ENCODE results near the gene COMMD1.

The COMMD1 gene

GRCh38 chr2:61924895-61925663, 19.6 kb downstream of the COMMD1 start:
- H3K4me3 ChIP-seq (ENCODE audit: control insufficient read depth, low read depth, low read length) = no peak overlapping the region
- TF ChIP-seq, protein P1, sequence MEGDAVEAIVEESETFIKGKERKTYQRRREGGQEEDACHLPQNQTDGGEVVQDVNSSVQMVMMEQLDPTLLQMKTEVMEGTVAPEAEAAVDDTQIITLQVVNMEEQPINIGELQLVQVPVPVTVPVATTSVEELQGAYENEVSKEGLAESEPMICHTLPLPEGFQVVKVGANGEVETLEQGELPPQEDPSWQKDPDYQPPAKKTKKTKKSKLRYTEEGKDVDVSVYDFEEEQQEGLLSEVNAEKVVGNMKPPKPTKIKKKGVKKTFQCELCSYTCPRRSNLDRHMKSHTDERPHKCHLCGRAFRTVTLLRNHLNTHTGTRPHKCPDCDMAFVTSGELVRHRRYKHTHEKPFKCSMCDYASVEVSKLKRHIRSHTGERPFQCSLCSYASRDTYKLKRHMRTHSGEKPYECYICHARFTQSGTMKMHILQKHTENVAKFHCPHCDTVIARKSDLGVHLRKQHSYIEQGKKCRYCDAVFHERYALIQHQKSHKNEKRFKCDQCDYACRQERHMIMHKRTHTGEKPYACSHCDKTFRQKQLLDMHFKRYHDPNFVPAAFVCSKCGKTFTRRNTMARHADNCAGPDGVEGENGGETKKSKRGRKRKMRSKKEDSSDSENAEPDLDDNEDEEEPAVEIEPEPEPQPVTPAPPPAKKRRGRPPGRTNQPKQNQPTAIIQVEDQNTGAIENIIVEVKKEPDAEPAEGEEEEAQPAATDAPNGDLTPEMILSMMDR (conservative IDR thresholded peaks at IDR 0.05; ENCODE audit: control insufficient read depth, insufficient read depth, low read depth, low read length) = no peak
- DNase-seq (ENCODE audit: low read depth) = no peak

DNA sequence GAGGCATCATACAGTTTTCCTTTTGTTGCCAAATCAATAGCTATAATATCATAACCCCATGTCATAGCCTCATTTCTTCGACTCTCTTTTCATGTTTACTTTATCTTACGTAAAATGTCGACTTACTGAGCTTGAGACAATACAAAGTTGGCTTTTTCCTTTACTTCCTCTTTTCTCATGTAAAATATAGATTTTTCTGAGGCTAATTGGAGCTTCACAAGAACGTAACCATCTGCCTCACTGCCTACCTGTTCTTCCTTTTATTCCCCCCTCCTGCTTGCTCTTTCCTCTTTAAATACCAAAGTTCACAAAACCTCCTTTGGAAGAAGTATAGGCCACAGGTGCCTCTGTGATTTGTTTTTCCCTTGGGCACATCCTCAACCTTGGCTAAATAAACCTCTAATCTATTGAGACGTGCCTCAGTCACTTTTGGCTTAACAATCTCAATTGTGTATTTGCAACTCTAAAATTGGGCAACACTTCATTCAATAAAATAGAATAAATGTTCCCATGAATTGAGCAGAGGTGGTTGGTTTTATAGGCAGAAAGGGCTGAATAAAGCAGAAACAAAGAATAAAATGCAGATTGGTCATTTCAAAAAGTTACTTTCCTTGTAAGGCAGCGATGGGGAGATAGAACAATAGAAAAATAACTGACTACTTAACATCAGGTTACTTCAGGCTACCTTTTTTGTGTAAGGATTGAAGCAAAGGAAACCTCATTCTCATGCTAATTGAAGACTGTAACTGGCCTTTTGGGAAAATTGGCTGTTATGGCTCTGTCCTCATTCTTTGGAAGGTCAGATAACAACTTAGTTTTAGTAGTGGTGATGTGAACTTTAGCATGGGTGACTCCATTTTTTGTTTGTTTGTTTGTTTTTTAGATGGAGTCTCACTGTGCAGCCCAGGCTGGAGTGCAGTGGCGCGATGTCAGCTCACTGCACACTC, 21.3 kb downstream of the COMMD1 start:
- no peak overlapping the region for H3K4me3 ChIP-seq (ENCODE audit: control insufficient read depth, low read depth, low read length)
- TF ChIP-seq, protein P1 (conservative IDR thresholded peaks at IDR 0.05; ENCODE audit: control insufficient read depth, insufficient read depth, low read depth, low read length) = no peak
- no peak for DNase-seq (ENCODE audit: low read depth)

GRCh38 chr2:61928826-61929461, 23.5 kb downstream of the COMMD1 start:
- H3K4me3 ChIP-seq (ENCODE audit: control insufficient read depth, low read depth, low read length) = no peak overlapping the region
- no peak for DNase-seq (ENCODE audit: low read depth)
- TF ChIP-seq, protein P1 (conservative IDR thresholded peaks at IDR 0.05; ENCODE audit: control insufficient read depth, insufficient read depth, low read depth, low read length) = no peak

DNA sequence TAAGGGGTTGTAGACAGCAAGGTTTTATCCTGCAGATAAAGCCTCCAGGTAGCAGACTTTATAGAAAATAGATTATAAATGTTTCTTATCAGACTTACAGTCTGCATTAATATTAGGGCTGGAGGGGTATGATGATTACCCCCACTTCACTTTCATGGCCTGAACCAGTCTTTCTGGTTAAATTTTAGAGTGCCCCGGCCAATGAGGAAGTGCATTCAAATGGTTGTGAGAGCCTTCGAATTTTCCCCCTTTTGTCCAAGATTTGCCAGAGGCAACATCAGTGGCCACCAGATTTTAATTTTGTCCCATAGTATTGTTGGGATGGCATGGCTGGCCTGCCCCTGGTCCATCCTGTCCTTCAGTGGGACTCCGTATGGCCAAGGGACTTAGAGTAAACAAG, 31.6 kb downstream of the COMMD1 start:
- no peak for DNase-seq (ENCODE audit: low read depth)
- H3K4me3 ChIP-seq (ENCODE audit: control insufficient read depth, low read depth, low read length) = no peak overlapping the region
- TF ChIP-seq, protein P1 (conservative IDR thresholded peaks at IDR 0.05; ENCODE audit: control insufficient read depth, insufficient read depth, low read depth, low read length) = no peak

- TF ChIP-seq, protein P1 (conservative IDR thresholded peaks at IDR 0.05; ENCODE audit: control insufficient read depth, insufficient read depth, low read depth, low read length) = no peak
- no peak for DNase-seq (ENCODE audit: low read depth)
- no peak overlapping the region for H3K4me3 ChIP-seq (ENCODE audit: control insufficient read depth, low read depth, low read length)
Observed at GRCh38 chr2:61937886-61938285, 32.4 kb downstream of the COMMD1 start.

DNA sequence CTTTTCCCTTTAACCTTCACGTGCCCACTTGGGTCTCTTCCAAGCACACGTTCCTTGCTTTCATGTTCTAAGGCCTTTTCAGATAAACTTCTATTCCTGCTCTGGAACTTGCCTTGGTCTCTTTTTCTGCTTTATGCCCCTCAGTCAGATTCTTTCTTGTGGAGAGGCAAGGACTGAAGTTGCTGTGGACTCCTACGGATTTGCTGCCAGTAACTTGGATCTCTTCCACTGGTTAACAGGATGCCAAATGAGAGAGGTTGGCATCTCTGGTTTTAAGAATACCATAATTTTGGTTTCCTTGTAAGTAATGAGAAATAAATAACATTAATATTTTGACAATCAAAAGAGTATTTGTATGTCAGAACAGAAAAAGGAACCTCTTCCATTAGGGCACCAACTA, 33.0 kb downstream of the COMMD1 start:
- DNase-seq (ENCODE audit: low read depth) = no peak
- H3K4me3 ChIP-seq (ENCODE audit: control insufficient read depth, low read depth, low read length) = no peak overlapping the region
- TF ChIP-seq, protein P1 (conservative IDR thresholded peaks at IDR 0.05; ENCODE audit: control insufficient read depth, insufficient read depth, low read depth, low read length) = no peak
